Calu3 (cell line): ENCODE results near the gene DPYD. TPM values are rescaled to one million over a fixed set of nuclear protein-coding genes. Genes with fewer than 3 reads are reported as not detected.

ENCODE experiments used
- BruUV-seq: library from RNA; stranded (reverse); fragments of 400-500 nt; replicated peaks from 2 replicates; lab custom pipeline; 2021; lab: Mats Ljungman, UMichigan
- CTCF ChIA-PET: fragments of 300-600 bp; sonication (Branson Sonifier 250); formaldehyde crosslinking; loops from one replicate; lab custom pipeline; 2022; ENCODE audit warnings: antibody characterized with exemption; lab: Charles Lee
- DNase-seq: peaks from one replicate; pipeline ENCODE4 v3.0.0; 2022
- H3K27ac Mint-ChIP-seq: one replicate; pipeline ENCODE4 v1.8.0; 2022; ENCODE audit warnings: mixed read lengths; ENCODE audit not compliant: unreplicated experiment
- H3K27me3 Mint-ChIP-seq: one replicate; pipeline ENCODE4 v1.8.0; 2022; ENCODE audit warnings: mixed read lengths; ENCODE audit not compliant: unreplicated experiment
- H3K36me3 Mint-ChIP-seq: one replicate; pipeline ENCODE4 v1.8.0; 2022; ENCODE audit warnings: mild to moderate bottlenecking, moderate library complexity, mixed read lengths; ENCODE audit not compliant: insufficient read depth, unreplicated experiment
- H3K4me1 Mint-ChIP-seq: one replicate; pipeline ENCODE4 v1.8.0; 2022; ENCODE audit warnings: mild to moderate bottlenecking, low read depth, mixed read lengths; ENCODE audit not compliant: unreplicated experiment
- H3K4me3 Mint-ChIP-seq: one replicate; pipeline ENCODE4 v1.8.0; 2022; ENCODE audit warnings: mild to moderate bottlenecking, low read depth, moderate library complexity, mixed read lengths; ENCODE audit not compliant: unreplicated experiment
- H3K9me3 Mint-ChIP-seq: one replicate; pipeline ENCODE4 v1.8.0; 2022; ENCODE audit warnings: low read depth, mixed read lengths; ENCODE audit not compliant: unreplicated experiment
- CTCF ChIP-seq: fragments of 200-600 bp; IDR thresholded peaks from one replicate; pipeline ENCODE4 v1.8.0; 2022; ENCODE audit warnings: antibody characterized with exemption; ENCODE audit not compliant: unreplicated experiment
- intact Hi-C: fragments of 100-400 bp; cut with micrococcal nuclease; formaldehyde crosslinking; loops from one replicate; pipeline ENCODE4 v1.10.0; 2022; ENCODE audit not compliant: unreplicated experiment
- total RNA-seq: library from RNA; stranded (reverse); gene quantifications from 2 replicates; pipeline ENCODE4 v1.2.3, GENCODE V29; 2022

The DPYD gene
- total RNA-seq, 1 experiment from 2014 or later, result 15.6 TPM

DNA sequence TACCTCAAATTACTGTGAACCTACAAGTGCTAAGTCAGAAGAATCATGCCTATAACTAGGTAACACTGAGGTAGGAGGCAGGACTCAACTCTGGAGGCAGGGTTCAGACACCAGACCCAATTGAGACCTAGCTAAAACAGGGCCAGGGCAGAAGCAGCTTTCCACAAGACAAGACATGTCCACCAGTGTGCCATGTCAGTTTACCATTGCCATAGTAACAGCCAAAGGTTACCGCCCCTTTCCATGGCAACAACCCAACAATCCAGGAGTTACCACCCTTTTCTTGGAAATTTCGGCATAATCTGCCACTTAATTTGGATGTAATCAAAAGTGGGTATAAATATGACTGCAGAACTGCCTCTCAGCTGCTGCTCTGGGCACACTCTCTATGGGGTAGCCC is 432.3 kb downstream of the DPYD start:
- CTCF ChIA-PET, result no interaction called here
- H3K4me1 Mint-ChIP-seq, result no peaks in the 10 kb centered on the region
- DNase-seq, result no peak
- TF ChIP-seq CTCF, result no peak
- H3K27ac Mint-ChIP-seq, result no peak overlapping the region
- intact Hi-C loops, result no loop called here
- H3K36me3 Mint-ChIP-seq, result no peaks in the 10 kb centered on the region
- H3K9me3 Mint-ChIP-seq, result no peaks in the 10 kb centered on the region
- no peaks in the 10 kb centered on the region for H3K27me3 Mint-ChIP-seq
- no peak overlapping the region for H3K4me3 Mint-ChIP-seq
- no TSS peak for BruUV-seq

DNA sequence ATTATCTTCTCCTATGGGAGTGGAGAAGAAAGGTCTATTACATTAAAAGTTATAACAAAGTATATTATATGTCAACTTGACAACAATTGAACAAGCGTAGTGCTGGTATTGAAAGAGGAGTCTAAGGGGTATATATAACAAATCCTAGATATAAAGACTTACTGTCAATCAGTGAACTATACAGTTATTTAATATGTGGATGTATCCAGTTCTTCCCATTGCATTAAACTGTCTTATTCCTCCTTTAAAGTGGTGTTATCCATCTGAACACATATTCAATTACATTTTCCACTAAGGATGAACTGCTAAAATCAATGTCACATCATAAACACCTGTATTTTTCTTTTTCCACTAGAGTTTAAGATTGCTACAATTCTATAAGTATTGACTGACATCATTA is 438.8 kb downstream of the DPYD start:
- Mint-ChIP-seq H3K4me1 (no peaks in the 10 kb centered on the region), H3K9me3 (no peaks in the 10 kb centered on the region), H3K27ac (no peak overlapping the region), H3K36me3 (no peaks in the 10 kb centered on the region), H3K4me3 (no peak overlapping the region), H3K27me3 (no peaks in the 10 kb centered on the region)
- intact Hi-C loops, result no loop called here
- BruUV-seq, result no TSS peak
- no peak for TF ChIP-seq CTCF
- CTCF ChIA-PET, result no interaction called here
- DNase-seq, result no peak

GRCh38 chr1:97467445-97467844 is 453.4 kb downstream of the DPYD start:
- Mint-ChIP-seq H3K36me3 (no peaks in the 10 kb centered on the region), H3K4me1 (no peaks in the 10 kb centered on the region), H3K4me3 (no peak overlapping the region), H3K27ac (no peak overlapping the region), H3K9me3 (no peaks in the 10 kb centered on the region), H3K27me3 (no peaks in the 10 kb centered on the region)
- BruUV-seq, result no TSS peak
- CTCF ChIA-PET, result no interaction called here
- intact Hi-C loops, result no loop called here
- no peak for DNase-seq
- TF ChIP-seq CTCF, result no peak

DNA sequence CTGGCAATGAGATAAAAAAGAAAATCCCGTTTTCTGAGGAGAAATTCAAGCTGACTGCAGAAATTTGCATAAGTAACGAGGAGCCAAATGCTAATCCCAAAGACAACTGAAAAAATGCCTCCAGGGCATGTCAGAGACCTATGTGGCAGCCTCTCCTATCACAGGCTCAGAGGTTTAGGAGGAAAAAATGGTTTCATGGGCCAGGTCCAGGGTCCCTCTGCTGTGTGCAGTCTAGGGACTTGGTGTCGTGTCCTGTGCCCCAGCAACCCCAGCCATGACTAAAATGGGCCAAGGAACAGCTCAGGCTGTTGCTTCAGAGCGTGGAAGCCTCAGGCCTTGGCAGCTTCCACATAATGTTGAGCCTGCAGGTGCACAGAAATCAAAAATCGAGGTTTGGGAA is 456.5 kb downstream of the DPYD start:
- CTCF ChIA-PET, result no interaction called here
- Mint-ChIP-seq H3K9me3 (no peaks in the 10 kb centered on the region), H3K36me3 (no peaks in the 10 kb centered on the region), H3K4me1 (peaks cover 7% of the 10 kb centered on the region), H3K27me3 (no peaks in the 10 kb centered on the region), H3K4me3 (no peak overlapping the region), H3K27ac (no peak overlapping the region)
- no peak for TF ChIP-seq CTCF
- no peak for DNase-seq
- intact Hi-C loops, result no loop called here
- BruUV-seq, result no TSS peak
